RPMI8226 (cell line): ENCODE results near the gene LPO.
A peak's percentile ranks its signal among the peaks of the same experiment; 100 is the strongest.

Source experiments
- DNase-seq: peaks from one replicate; pipeline ENCODE4 v3.0.0-alpha.2; 2015

Gene LPO

GRCh38 chr17:58279016-58279711 lies 40.8 kb downstream of the LPO start:
- DNase-seq, result no peak

GRCh38 chr17:58279736-58280479 lies 41.5 kb downstream of the LPO start:
- DNase-seq, result peak; percentile 56

- no peak for DNase-seq
Observed at GRCh38 chr17:58280480-58281217, 42.3 kb downstream of the LPO start, which contains the start of gene MPO. Gene MPO (minus strand): TSS chr17:58280935. CDS start chr17:58280758, 177 bp downstream.

GRCh38 chr17:58281511-58282011 lies 43.2 kb downstream of the LPO start:
- DNase-seq, result no peak

GRCh38 chr17:58282442-58282841 lies 44.1 kb downstream of the LPO start:
- no peak for DNase-seq

GRCh38 chr17:58283674-58284612 lies 45.6 kb downstream of the LPO start:
- DNase-seq, result no peak

- no peak for DNase-seq
Observed at GRCh38 chr17:58284613-58285421, 46.4 kb downstream of the LPO start.

GRCh38 chr17:58285422-58285810 lies 47.0 kb downstream of the LPO start:
- no peak for DNase-seq

- peak; percentile 83 for DNase-seq
Observed at GRCh38 chr17:58289869-58290268, 51.5 kb downstream of the LPO start.

- DNase-seq, result no peak
Observed at GRCh38 chr17:58291246-58291645, 52.9 kb downstream of the LPO start.

- no peak for DNase-seq
Observed at GRCh38 chr17:58294034-58294433, 55.6 kb downstream of the LPO start.

GRCh38 chr17:58300336-58300735 lies 62.0 kb downstream of the LPO start:
- peak; percentile 47 for DNase-seq

GRCh38 chr17:58301504-58302150 lies 63.2 kb downstream of the LPO start:
- no peak for DNase-seq

GRCh38 chr17:58302171-58302918 lies 64.0 kb downstream of the LPO start:
- DNase-seq, result no peak

GRCh38 chr17:58302919-58303585 lies 64.7 kb downstream of the LPO start:
- no peak for DNase-seq

- DNase-seq, result peak; percentile 75
Observed at GRCh38 chr17:58303971-58304749, 65.8 kb downstream of the LPO start.

GRCh38 chr17:58304750-58305486 lies 66.5 kb downstream of the LPO start:
- DNase-seq, result no peak

GRCh38 chr17:58305626-58306025 lies 67.2 kb downstream of the LPO start:
- no peak for DNase-seq
